ENCODE data around the gene THBS4. TPM values are rescaled to one million over a fixed set of nuclear protein-coding genes. Genes with fewer than 3 reads are reported as not detected.

THBS4 gene
- total RNA-seq, 4 donors from 2014 or later = 0.57 to 3.6 (median 1.9) TPM

DNA sequence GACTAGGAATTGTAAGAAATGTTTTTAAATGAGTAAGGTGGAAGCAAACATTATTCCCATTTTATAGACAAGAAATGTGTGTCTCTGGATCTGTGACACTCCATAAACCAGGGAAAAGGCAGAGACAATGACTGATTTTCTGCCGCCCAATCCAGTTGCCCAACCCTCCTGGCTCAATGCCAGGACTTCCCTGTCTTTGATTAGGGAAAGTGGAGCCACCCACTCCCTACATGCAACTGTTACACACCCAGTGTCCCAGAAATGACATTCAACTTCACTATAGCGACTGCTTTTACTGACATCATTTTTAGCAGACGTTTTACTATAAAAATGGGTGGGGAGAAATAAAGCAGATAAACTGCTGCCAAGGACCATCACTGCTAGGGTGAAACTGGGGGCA lies 79.7 kb downstream of the THBS4 start:
- Histone ChIP-seq H3K27ac (no peak overlapping the region), H3K9me3 (no peaks in the 10 kb centered on the region), H3K4me3 (no peak overlapping the region), H3K27me3 (no peaks in the 10 kb centered on the region), H3K36me3 (no peaks in the 10 kb centered on the region), H3K4me1 (peaks cover 6% of the 10 kb centered on the region)
- DNase-seq (ENCODE audit: low spot score in 2 of 2) = no peak
- 57% methylated on average over 3 of the region's 3 CpGs for WGBS
- TF ChIP-seq, protein P1, sequence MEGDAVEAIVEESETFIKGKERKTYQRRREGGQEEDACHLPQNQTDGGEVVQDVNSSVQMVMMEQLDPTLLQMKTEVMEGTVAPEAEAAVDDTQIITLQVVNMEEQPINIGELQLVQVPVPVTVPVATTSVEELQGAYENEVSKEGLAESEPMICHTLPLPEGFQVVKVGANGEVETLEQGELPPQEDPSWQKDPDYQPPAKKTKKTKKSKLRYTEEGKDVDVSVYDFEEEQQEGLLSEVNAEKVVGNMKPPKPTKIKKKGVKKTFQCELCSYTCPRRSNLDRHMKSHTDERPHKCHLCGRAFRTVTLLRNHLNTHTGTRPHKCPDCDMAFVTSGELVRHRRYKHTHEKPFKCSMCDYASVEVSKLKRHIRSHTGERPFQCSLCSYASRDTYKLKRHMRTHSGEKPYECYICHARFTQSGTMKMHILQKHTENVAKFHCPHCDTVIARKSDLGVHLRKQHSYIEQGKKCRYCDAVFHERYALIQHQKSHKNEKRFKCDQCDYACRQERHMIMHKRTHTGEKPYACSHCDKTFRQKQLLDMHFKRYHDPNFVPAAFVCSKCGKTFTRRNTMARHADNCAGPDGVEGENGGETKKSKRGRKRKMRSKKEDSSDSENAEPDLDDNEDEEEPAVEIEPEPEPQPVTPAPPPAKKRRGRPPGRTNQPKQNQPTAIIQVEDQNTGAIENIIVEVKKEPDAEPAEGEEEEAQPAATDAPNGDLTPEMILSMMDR (IDR thresholded peaks at IDR 0.05) = no peak
- TF ChIP-seq EP300 (IDR thresholded peaks at IDR 0.05) (no peak), POLR2A (IDR thresholded peaks at IDR 0.05) (no peak), POLR2AphosphoS5 (IDR thresholded peaks at IDR 0.05) (no peak)

DNA sequence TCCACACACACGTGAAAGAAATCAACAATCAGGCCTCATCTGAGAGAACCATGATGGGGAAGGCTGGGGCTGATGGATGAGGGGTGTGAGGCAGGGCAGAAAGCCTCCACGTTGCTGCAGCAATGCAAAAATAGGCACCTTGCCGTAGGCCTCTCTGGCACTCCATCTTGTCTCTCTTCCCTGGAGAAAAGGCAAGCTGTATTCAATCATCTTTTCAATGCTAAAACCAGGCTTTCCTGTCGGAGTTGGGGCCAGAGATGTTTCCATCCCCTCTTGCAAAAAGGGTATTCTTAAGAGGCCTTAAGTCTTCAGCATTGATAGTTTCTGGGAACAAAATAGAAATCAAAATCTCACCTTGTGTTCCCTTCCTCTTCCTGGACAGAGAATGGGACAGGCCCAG lies 80.9 kb downstream of the THBS4 start:
- Histone ChIP-seq H3K9me3 (no peaks in the 10 kb centered on the region), H3K4me3 (no peak overlapping the region), H3K27ac (no peak overlapping the region), H3K4me1 (no peaks in the 10 kb centered on the region), H3K27me3 (no peaks in the 10 kb centered on the region), H3K36me3 (no peaks in the 10 kb centered on the region)
- 81% methylated on average over 4 of the region's 4 CpGs for WGBS
- no peak for DNase-seq (ENCODE audit: low spot score in 2 of 2)
- no peak for TF ChIP-seq EP300 (IDR thresholded peaks at IDR 0.05)
- no peak for TF ChIP-seq POLR2A (IDR thresholded peaks at IDR 0.05)
- TF ChIP-seq, protein P1 (IDR thresholded peaks at IDR 0.05) = no peak
- no peak for TF ChIP-seq POLR2AphosphoS5 (IDR thresholded peaks at IDR 0.05)

DNA sequence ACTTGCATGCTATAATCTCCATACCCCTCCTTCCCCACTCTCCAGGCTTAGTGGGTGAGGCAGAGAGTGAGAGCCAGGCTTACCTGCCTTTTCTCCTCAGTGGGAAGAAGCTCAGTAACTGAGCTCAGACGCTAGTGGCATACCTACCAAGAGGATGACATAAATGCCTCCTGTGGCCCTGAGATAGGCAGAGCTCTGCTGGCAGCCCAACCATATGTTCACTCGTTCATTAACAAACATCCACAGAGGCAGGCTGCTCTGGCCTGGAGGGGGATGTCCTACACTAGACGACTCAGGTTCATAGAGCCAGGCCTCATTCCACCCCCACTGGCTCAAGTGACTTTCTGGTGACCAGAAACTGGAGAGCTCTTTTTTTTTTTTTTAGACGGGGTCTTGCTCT lies 81.3 kb downstream of the THBS4 start:
- Histone ChIP-seq H3K9me3 (no peaks in the 10 kb centered on the region), H3K36me3 (no peaks in the 10 kb centered on the region), H3K4me1 (no peaks in the 10 kb centered on the region), H3K27ac (no peak overlapping the region), H3K4me3 (no peak overlapping the region), H3K27me3 (no peaks in the 10 kb centered on the region)
- no peak for DNase-seq (ENCODE audit: low spot score in 2 of 2)
- WGBS = 84% methylated on average over 4 of the region's 4 CpGs
- TF ChIP-seq, protein P1 (IDR thresholded peaks at IDR 0.05) = no peak

DNA sequence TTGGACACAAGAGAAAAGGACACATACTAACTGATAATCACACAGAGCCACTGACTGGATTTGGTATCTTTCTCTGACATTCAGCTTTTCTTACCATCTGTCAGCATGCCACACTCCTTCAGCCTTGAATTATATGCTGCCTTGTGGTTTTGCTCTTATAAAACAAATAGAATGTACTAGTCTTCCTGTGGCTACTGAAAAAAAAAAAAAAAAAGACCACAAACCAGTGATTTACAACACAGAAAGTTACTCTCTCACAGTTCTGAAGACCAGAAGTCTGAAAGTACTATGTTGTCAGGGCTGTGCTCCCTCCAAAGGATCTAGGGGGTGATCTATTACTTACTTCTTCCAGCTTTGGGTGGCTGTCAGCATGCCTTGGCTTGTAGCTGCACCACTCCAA lies 82.3 kb downstream of the THBS4 start:
- TF ChIP-seq EP300 (IDR thresholded peaks at IDR 0.05) (no peak), POLR2AphosphoS5 (IDR thresholded peaks at IDR 0.05) (no peak), POLR2A (IDR thresholded peaks at IDR 0.05) (no peak)
- TF ChIP-seq, protein P1 (IDR thresholded peaks at IDR 0.05) = no peak
- H3K4me3 ChIP-seq = no peak overlapping the region
- H3K9me3 ChIP-seq = no peaks in the 10 kb centered on the region

DNA sequence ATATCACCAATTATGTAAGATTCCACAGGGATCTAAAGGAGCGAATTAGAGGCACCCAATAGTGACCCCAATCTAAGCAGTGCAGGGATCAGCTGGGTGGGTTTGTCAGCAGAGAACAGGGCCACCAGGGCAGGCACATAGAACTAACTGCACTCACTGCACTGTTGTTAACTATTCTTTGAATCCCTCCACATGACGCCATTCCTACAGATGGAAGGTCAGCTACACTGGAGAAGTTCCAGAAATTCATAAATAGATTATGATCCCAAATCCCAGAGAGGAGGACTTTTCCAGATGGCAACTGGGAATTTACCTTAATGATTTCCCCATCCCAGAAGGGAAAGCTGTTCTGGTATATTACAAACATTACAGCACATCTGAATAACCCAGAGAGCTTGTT lies 84.2 kb downstream of the THBS4 start:
- WGBS = 95% methylated on average over 2 of the region's 2 CpGs
- TF ChIP-seq EP300 (IDR thresholded peaks at IDR 0.05) (no peak), POLR2A (IDR thresholded peaks at IDR 0.05) (no peak)
- TF ChIP-seq, protein P1 (IDR thresholded peaks at IDR 0.05) = no peak
- Histone ChIP-seq H3K27me3 (no peaks in the 10 kb centered on the region), H3K4me1 (peaks cover 2% of the 10 kb centered on the region), H3K9me3 (no peaks in the 10 kb centered on the region), H3K4me3 (no peak overlapping the region), H3K27ac (no peak overlapping the region), H3K36me3 (no peaks in the 10 kb centered on the region)
- no peak for DNase-seq (ENCODE audit: low spot score in 2 of 2)

More for the DNA sequence above, 82.3 kb downstream of the THBS4 start:
- H3K36me3 ChIP-seq = no peaks in the 10 kb centered on the region
- H3K4me1 ChIP-seq = no peaks in the 10 kb centered on the region
- DNase-seq (ENCODE audit: low spot score in 2 of 2) = no peak
- H3K27me3 ChIP-seq = no peaks in the 10 kb centered on the region
- no peak overlapping the region for H3K27ac ChIP-seq

All from suprapubic skin (tissue), 4 donors.